Measurements from ENCODE around the gene FAM217A. TPM values are rescaled to one million over a fixed set of nuclear protein-coding genes. Genes with fewer than 3 reads are reported as not detected.

Gene FAM217A
- total and polyA plus RNA-seq, 9 of the 15 experiments (the other 6 are each of a cell fraction or from before 2014, with no cell fraction given), result not detected

- TF ChIP-seq MNT (conservative IDR thresholded peaks at IDR 0.05) (0 out of 4 replicates have a peak, but pooled peaks of 1 of the 2 experiments have one; percentile 20), CBFA2T2 (conservative IDR thresholded peaks at IDR 0.05) (peak; percentile 74)
Measured at GRCh38 chr6:4100655-4101054, 21.7 kb upstream of the FAM217A start (continued).

GRCh38 chr6:4093288-4093687 lies 14.4 kb upstream of the FAM217A start:
- H3K27ac ChIP-seq (ENCODE audit: extremely low read depth, low read depth, low read length), result no peak overlapping the region
- H3K4me1 ChIP-seq (replicated peaks in 1 of 2; ENCODE audit: control insufficient read depth in 2 of 2, insufficient read depth in 2 of 2, low read length in 2 of 2), result no peaks in the 10 kb centered on the region; a peak in 1 of 5 replicates
- H3K9me1 ChIP-seq (ENCODE audit: control insufficient read depth, insufficient read depth, low read length), result no peaks in the 10 kb centered on the region
- peaks cover 5 to 16% of the 10 kb centered on the region in 2 experiments; a peak in 4 of 5 replicates for H3K27me3 ChIP-seq (ENCODE audit: control insufficient read depth in 2 of 2, insufficient read depth in 2 of 2, low read length in 2 of 2)
- no peak for FAIRE-seq
- no peak overlapping the region for H3K4me2 ChIP-seq (ENCODE audit: insufficient read depth, low read length)
- H3K4me3 ChIP-seq, result no peak overlapping the region
- no peak for TF ChIP-seq TRIM25 (IDR thresholded peaks at IDR 0.05; ENCODE audit: borderline replicate concordance)
- TF ChIP-seq L3MBTL2 (IDR thresholded peaks at IDR 0.05), result no peak
- TF ChIP-seq CLOCK (CRISPR knock-in tag; IDR thresholded peaks at IDR 0.05; ENCODE audit: borderline replicate concordance), result no peak
- no peak for TF ChIP-seq CREB3 (tag; conservative IDR thresholded peaks at IDR 0.05; ENCODE audit: low read depth)
- WGBS (ENCODE audit: insufficient coverage, low coverage, missing lambda C conversion rate), result 14% methylated on average over 1 of the region's 1 CpG
- POLR2A ChIA-PET, result interaction anchor here (0.6 kb wide), 1 partner anchor 222 kb away, joined by 3 read pairs; no protein-coding TSS in a partner anchor
- H2AFZ ChIP-seq (ENCODE audit: low read depth, low read length), result no peak overlapping the region
- H3K79me2 ChIP-seq (ENCODE audit: control insufficient read depth, insufficient read depth, low read length), result no peaks in the 10 kb centered on the region
- no peaks in the 10 kb centered on the region for H4K20me1 ChIP-seq (replicated peaks; ENCODE audit: control insufficient read depth, insufficient read depth, low read length)
- no peaks in the 10 kb centered on the region for H3K9me3 ChIP-seq (replicated peaks; ENCODE audit: control insufficient read depth, insufficient read depth, low read depth, low read length)
- in situ Hi-C loops (cut with MboI), result no loop called here
- H3K36me3 ChIP-seq (ENCODE audit: control insufficient read depth, insufficient read depth, low read length), result no peaks in the 10 kb centered on the region
- H3K9ac ChIP-seq (ENCODE audit: insufficient read depth in 1 of 2, low read depth in 2 of 2, low read length in 2 of 2), result no peak overlapping the region
- intact Hi-C loops (cut with micrococcal nuclease), result no loop called here
- ATAC-seq, result no peak
- CTCF ChIA-PET (ENCODE audit: low intra/inter-chr PET ratio), result interaction anchor here (0.5 kb wide), 1 partner anchor 1210 kb away, joined by 4 read pairs; no protein-coding TSS in a partner anchor
- BruUV-seq (replicated peaks), result no TSS peak
- DNase-seq (ENCODE audit: extremely low read depth in 1 of 4, low spot score in 3 of 4), result no peak
